Measurements from ENCODE around the gene CDCA5. TPM values are rescaled to one million over a fixed set of nuclear protein-coding genes. Genes with fewer than 3 reads are reported as not detected.
"Not testable (repeated sequence)": the region's sequence is repeated elsewhere in the genome, so short reads cannot be mapped to it uniquely, and the experiment has no call there.

Gene CDCA5
- total RNA-seq, 1 donor from 2014 or later, result 25.9 TPM

DNA sequence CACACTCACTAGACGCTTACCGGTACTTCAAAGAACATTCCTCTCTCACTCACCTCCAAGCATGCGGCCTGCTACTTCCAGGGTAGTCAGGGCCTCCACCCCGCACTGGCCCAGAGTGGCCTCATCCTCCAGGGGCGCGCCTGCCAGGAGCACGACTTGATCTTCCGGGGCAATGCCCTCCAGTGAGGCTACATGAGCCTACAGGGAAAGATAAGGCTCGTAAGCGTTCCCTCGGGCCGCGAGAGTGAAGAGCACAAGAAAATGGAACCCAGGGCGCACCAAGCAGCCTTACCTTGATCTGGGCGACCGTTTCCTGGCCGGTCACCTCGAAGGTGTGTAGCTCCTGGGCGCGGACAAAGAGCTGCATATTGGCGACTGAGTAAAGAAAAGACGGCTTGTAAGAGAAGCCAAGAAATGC lies 37.6 kb upstream of the CDCA5 start:
- peak overlapping the region; percentile 100 for H3K4me3 Mint-ChIP-seq (ENCODE audit: low read depth)
- no peak for DNase-seq (ENCODE audit: low spot score, unreplicated experiment)
- TF ChIP-seq, protein P1, sequence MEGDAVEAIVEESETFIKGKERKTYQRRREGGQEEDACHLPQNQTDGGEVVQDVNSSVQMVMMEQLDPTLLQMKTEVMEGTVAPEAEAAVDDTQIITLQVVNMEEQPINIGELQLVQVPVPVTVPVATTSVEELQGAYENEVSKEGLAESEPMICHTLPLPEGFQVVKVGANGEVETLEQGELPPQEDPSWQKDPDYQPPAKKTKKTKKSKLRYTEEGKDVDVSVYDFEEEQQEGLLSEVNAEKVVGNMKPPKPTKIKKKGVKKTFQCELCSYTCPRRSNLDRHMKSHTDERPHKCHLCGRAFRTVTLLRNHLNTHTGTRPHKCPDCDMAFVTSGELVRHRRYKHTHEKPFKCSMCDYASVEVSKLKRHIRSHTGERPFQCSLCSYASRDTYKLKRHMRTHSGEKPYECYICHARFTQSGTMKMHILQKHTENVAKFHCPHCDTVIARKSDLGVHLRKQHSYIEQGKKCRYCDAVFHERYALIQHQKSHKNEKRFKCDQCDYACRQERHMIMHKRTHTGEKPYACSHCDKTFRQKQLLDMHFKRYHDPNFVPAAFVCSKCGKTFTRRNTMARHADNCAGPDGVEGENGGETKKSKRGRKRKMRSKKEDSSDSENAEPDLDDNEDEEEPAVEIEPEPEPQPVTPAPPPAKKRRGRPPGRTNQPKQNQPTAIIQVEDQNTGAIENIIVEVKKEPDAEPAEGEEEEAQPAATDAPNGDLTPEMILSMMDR (IDR thresholded peaks at IDR 0.05; ENCODE audit: unreplicated experiment), result no peak
- no peaks in the 10 kb centered on the region for H3K27me3 Mint-ChIP-seq
- H3K4me1 Mint-ChIP-seq (ENCODE audit: low read depth), result peaks cover 14% of the 10 kb centered on the region
- peak overlapping the region; percentile 98 for H3K27ac Mint-ChIP-seq
- H3K36me3 Mint-ChIP-seq (ENCODE audit: insufficient read depth), result peaks cover 16% of the 10 kb centered on the region
- no peaks in the 10 kb centered on the region for H3K9me3 Mint-ChIP-seq (ENCODE audit: low read depth)

DNA sequence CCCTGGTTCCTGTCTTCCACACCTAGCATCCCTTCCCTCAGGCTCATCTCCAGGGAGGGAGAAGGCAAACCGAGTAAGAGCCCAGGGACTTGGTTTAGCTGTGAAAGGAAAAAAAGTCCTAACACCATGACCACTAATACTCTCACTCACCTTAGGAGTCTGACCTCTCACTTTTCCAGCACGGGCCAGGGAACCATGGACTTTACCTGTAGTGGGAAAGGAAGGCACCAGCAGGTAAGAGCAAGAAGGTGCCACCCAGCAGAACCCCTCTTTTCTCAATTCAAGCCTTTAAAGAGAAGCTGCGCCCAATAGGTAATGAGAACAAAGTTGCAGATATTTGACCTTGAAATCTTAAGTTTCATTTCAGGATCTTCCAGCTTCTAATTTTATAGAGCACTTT lies 37.0 kb upstream of the CDCA5 start:
- Mint-ChIP-seq H3K27me3 (no peaks in the 10 kb centered on the region), H3K27ac (peak overlapping the region; percentile 98), H3K4me3 (ENCODE audit: low read depth) (peak overlapping the region; percentile 100), H3K9me3 (ENCODE audit: low read depth) (no peaks in the 10 kb centered on the region), H3K4me1 (ENCODE audit: low read depth) (peaks cover 14% of the 10 kb centered on the region), H3K36me3 (ENCODE audit: insufficient read depth) (peaks cover 16% of the 10 kb centered on the region)
- TF ChIP-seq, protein P1 (IDR thresholded peaks at IDR 0.05; ENCODE audit: unreplicated experiment), result no peak
- DNase-seq (ENCODE audit: low spot score, unreplicated experiment), result no peak

DNA sequence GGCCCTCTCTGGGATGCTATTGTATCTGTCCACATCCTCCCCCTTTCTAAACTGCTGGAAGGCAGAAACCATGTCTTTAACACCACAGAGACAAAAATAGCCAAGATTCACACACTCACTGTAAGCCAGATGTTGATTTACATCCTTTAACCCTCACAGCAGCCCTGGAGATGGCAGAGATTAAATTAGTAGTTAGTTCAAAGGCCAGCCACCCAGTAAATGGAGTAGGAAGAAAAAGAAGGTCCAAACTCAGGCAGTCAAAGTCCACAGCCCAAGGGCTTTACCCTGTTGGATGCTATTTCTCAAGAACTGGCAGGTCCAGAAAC lies 35.8 kb upstream of the CDCA5 start:
- no peaks in the 10 kb centered on the region for H3K9me3 Mint-ChIP-seq (ENCODE audit: low read depth)
- H3K27me3 Mint-ChIP-seq, result no peaks in the 10 kb centered on the region
- peaks cover 16% of the 10 kb centered on the region for H3K36me3 Mint-ChIP-seq (ENCODE audit: insufficient read depth)
- H3K4me3 Mint-ChIP-seq (ENCODE audit: low read depth), result peak overlapping the region; percentile 42
- TF ChIP-seq, protein P1 (IDR thresholded peaks at IDR 0.05; ENCODE audit: unreplicated experiment), result no peak
- peaks cover 14% of the 10 kb centered on the region for H3K4me1 Mint-ChIP-seq (ENCODE audit: low read depth)
- H3K27ac Mint-ChIP-seq, result no peak overlapping the region
- DNase-seq (ENCODE audit: low spot score, unreplicated experiment), result no peak

DNA sequence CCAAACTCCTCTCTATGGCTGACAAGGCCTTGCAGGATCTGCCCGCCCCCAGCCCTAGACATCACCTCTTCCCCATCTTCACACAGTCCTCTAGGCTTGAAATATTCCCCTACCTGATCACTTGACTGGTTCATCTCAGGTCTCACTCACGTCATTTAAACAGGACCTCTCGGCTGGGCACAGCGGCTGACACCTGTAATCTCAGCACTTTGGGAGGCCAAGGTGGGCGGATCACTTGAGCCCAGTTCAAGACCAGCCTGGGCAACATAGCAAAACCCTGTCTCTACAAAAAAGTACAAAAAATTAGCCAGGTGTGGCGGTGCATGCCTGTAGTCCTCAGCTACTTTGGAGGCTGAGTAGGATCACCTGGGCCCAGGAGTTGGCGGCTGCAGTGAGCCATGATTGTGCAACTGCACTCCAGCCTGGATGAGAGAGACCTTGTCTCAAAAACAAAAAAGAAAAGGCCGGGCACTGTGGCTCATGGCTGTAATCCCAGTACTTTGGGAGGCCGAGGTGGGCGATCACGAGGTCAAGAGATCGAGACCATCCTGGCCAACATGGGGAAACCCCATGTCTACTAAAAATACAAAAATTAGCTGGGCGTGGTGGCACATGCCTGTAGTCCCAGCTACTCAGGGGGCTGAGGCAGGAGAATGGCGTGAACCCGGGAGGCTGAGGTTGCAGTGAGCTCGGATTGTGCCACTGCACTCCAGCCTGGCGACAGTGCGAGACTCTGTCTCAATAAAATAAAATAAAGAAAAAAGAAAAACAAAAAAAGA lies 35.2 kb upstream of the CDCA5 start:
- H3K36me3 Mint-ChIP-seq (ENCODE audit: insufficient read depth), result peaks cover 16% of the 10 kb centered on the region
- DNase-seq (ENCODE audit: low spot score, unreplicated experiment); H3K9me3 Mint-ChIP-seq (ENCODE audit: low read depth); H3K27me3 Mint-ChIP-seq: not testable (repeated sequence)
- H3K27ac Mint-ChIP-seq, result peak overlapping the region; percentile 84
- H3K4me3 Mint-ChIP-seq (ENCODE audit: low read depth), result peak overlapping the region; percentile 16
- peaks cover 14% of the 10 kb centered on the region for H3K4me1 Mint-ChIP-seq (ENCODE audit: low read depth)

DNA sequence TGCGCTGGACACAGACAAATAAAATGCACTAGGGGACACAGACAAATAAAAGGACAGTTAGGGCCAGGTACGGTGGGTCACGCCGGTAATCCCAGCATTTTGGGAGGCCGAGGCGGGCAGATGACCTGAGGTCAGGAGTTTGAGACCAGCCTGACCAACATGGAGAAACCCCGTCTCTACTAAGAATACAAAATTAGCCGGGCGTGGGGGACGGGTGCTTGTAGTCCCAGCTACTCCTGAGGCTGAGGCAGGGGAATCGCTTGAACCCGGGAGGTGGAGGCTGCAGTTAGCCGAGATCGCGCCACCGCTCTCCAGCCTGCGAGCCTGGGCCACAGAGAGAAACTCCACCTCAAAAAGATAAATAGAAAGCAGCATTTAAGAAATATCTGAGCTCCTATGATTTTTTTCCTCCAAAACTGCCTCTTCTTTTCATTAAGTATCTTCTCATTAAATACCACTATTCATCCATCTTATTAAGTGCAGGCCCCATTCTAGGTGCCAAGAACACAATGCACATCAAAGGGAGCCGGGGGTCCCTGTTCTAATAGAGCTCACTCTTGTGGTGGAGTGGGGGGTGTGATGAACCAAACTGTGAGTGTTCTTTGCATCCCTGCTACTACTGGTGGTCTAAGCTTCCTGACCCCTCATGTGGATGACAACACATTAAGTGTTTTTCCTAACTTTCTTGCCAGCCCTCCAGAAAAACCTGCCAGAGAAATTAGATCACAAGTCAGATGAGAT lies 34.4 kb upstream of the CDCA5 start:
- peak overlapping the region; percentile 97 for H3K27ac Mint-ChIP-seq
- H3K4me1 Mint-ChIP-seq (ENCODE audit: low read depth), result peaks cover 18% of the 10 kb centered on the region
- H3K4me3 Mint-ChIP-seq (ENCODE audit: low read depth), result peak overlapping the region; percentile 86
- H3K36me3 Mint-ChIP-seq (ENCODE audit: insufficient read depth), result peaks cover 17% of the 10 kb centered on the region
- no peaks in the 10 kb centered on the region for H3K27me3 Mint-ChIP-seq
- H3K9me3 Mint-ChIP-seq (ENCODE audit: low read depth), result no peaks in the 10 kb centered on the region
- DNase-seq (ENCODE audit: low spot score, unreplicated experiment), result no peak
- TF ChIP-seq, protein P1 (IDR thresholded peaks at IDR 0.05; ENCODE audit: unreplicated experiment), result peak; percentile 9
